Tibial artery (tissue), 4 donors: Measurements from ENCODE around the gene MYCBP.

Experiments
- DNase-seq, 2 donors: peaks; one replicate each; pipeline ENCODE4 v3.0.0-alpha.2; 2019
- H3K27ac ChIP-seq, 2 donors: fragments of 200-600 bp; sonication (generic) in 1 of 2; 1 replicate in 1 of 2; 2 replicates in 1 of 2; pipeline ENCODE4 v1.5.1; 2018 to 2019; ENCODE audit warnings: mild to moderate bottlenecking in 1 of 2
- H3K27me3 ChIP-seq, 2 donors: fragments of 200-600 bp; sonication (generic) in 1 of 2; one replicate each; pipeline versions ENCODE4 v1.5.1 to v1.6.0; 2016 to 2019
- H3K36me3 ChIP-seq, 3 donors: fragments of 200-600 bp; sonication (generic) in 2 of 3; one replicate each; pipeline ENCODE4 v1.5.1; 2016 to 2019; ENCODE audit warnings: mild to moderate bottlenecking in 2 of 3
- H3K4me1 ChIP-seq, 4 donors: fragments of 200-600 bp; sonication (generic) in 2 of 4; 1 replicate in 3 of 4; 2 replicates in 1 of 4; pipeline ENCODE4 v1.5.1; 2016 to 2019
- H3K4me3 ChIP-seq, 2 donors: fragments of 200-600 bp; sonication (generic) in 1 of 2; 1 replicate in 1 of 2; 2 replicates in 1 of 2; pipeline ENCODE4 v1.5.1; 2018 to 2019; ENCODE audit warnings: mild to moderate bottlenecking in 2 of 2
- H3K9me3 ChIP-seq, 3 donors: fragments of 200-600 bp; sonication (generic) in 1 of 3; one replicate each; pipeline ENCODE4 v1.5.1; 2016 to 2019
- CTCF ChIP-seq, 2 experiments: fragments of 200-600 bp in 1 of 2; fragments of 450-650 bp in 1 of 2; IDR thresholded peaks; one replicate each; pipeline ENCODE4 v1.5.1; 2017 to 2019; ENCODE audit warnings: antibody characterized with exemption in 2 of 2, mild to moderate bottlenecking in 1 of 2, moderate library complexity in 1 of 2
- intact Hi-C: fragments of 100-400 bp; cut with DNase I; formaldehyde crosslinking; loops from one replicate; pipeline ENCODE4 v1.15.0; 2023; ENCODE audit warnings: low total_unique reads

The MYCBP gene

GRCh38 chr1:38819040-38819439, 54.1 kb downstream of the MYCBP start:
- intact Hi-C loops, result loop anchor here (10.0 kb wide), 2 partner anchors 204 to 784 kb away; no protein-coding TSS in a partner anchor
- H3K27me3 ChIP-seq, result peaks cover 2 to 73% of the 10 kb centered on the region in 2 donors

GRCh38 chr1:38818175-38818976, 54.8 kb downstream of the MYCBP start:
- intact Hi-C loops, result loop anchor here (10.0 kb wide), 2 partner anchors 204 to 784 kb away; no protein-coding TSS in a partner anchor
- Histone ChIP-seq H3K4me3 (peak overlapping the region in 1 of 2 donors; percentile 11), H3K36me3 (no peaks in the 10 kb centered on the region), H3K27me3 (peaks cover 2 to 77% of the 10 kb centered on the region in 2 donors), H3K27ac (no peak overlapping the region), H3K9me3 (no peaks in the 10 kb centered on the region), H3K4me1 (peaks cover 0 to 15% (median 9%) of the 10 kb centered on the region in 4 donors)
- peak; percentile 63 to 68 for TF ChIP-seq CTCF (IDR thresholded peaks at IDR 0.05)
- no peak for DNase-seq

More at GRCh38 chr1:38819040-38819439, 54.1 kb downstream of the MYCBP start:
- Histone ChIP-seq H3K4me3 (no peak overlapping the region), H3K4me1 (peaks cover 0 to 15% (median 9%) of the 10 kb centered on the region in 4 donors), H3K27ac (no peak overlapping the region), H3K9me3 (no peaks in the 10 kb centered on the region), H3K36me3 (no peaks in the 10 kb centered on the region)
- no peak for DNase-seq
- no peak for TF ChIP-seq CTCF (IDR thresholded peaks at IDR 0.05)

- Histone ChIP-seq H3K4me1 (peaks cover 0 to 15% (median 9%) of the 10 kb centered on the region in 4 donors), H3K9me3 (no peaks in the 10 kb centered on the region), H3K36me3 (no peaks in the 10 kb centered on the region), H3K27ac (no peak overlapping the region), H3K27me3 (peaks cover 2 to 72% of the 10 kb centered on the region in 2 donors), H3K4me3 (peak overlapping the region in 1 of 2 donors; percentile 11)
- no peak for TF ChIP-seq CTCF (IDR thresholded peaks at IDR 0.05)
- intact Hi-C loops, result loop anchor here (10.0 kb wide), 2 partner anchors 203 to 783 kb away; no protein-coding TSS in a partner anchor
- no peak for DNase-seq
Observed at GRCh38 chr1:38817267-38818174, 55.6 kb downstream of the MYCBP start.

GRCh38 chr1:38815903-38816627, 57.1 kb downstream of the MYCBP start:
- Histone ChIP-seq H3K36me3 (no peaks in the 10 kb centered on the region), H3K4me3 (no peak overlapping the region), H3K27me3 (peaks cover 2 to 77% of the 10 kb centered on the region in 2 donors), H3K27ac (no peak overlapping the region), H3K4me1 (peaks cover 0 to 15% (median 9%) of the 10 kb centered on the region in 4 donors), H3K9me3 (no peaks in the 10 kb centered on the region)
- intact Hi-C loops, result loop anchor here (10.0 kb wide), 2 partner anchors 201 to 781 kb away; no protein-coding TSS in a partner anchor
- no peak for DNase-seq
- TF ChIP-seq CTCF (IDR thresholded peaks at IDR 0.05), result no peak

GRCh38 chr1:38814984-38815464, 58.1 kb downstream of the MYCBP start:
- Histone ChIP-seq H3K27me3 (peaks cover 2 to 81% of the 10 kb centered on the region in 2 donors), H3K36me3 (no peaks in the 10 kb centered on the region), H3K9me3 (no peaks in the 10 kb centered on the region), H3K27ac (no peak overlapping the region), H3K4me1 (peaks cover 0 to 15% (median 9%) of the 10 kb centered on the region in 4 donors), H3K4me3 (no peak overlapping the region)
- intact Hi-C loops, result loop anchor here (10.0 kb wide), 2 partner anchors 200 to 780 kb away; no protein-coding TSS in a partner anchor
- no peak for DNase-seq
- TF ChIP-seq CTCF (IDR thresholded peaks at IDR 0.05), result no peak
